H9 (cell line): ENCODE results near the gene GFER. TPM values are rescaled to one million over a fixed set of nuclear protein-coding genes. Genes with fewer than 3 reads are reported as not detected.

Source experiments
- DNase-seq: peaks from one replicate; pipeline ENCODE4 v3.0.0-alpha.2; 2017
- H2AFZ ChIP-seq: one replicate; pipeline ENCODE4 v1.6.1; 2013; ENCODE audit warnings: mild to moderate bottlenecking, low read length, control low read depth, moderate library complexity
- H2AK5ac ChIP-seq: 2 replicates; pipeline ENCODE4 v1.6.1; 2013; ENCODE audit warnings: low read length, control low read depth, mixed read lengths; ENCODE audit not compliant: insufficient read length
- H2BK120ac ChIP-seq: one replicate; pipeline ENCODE4 v1.6.1; 2013; ENCODE audit warnings: low read depth, mild to moderate bottlenecking, low read length, control low read depth, inconsistent platforms; ENCODE audit not compliant: poor library complexity, severe bottlenecking
- H2BK12ac ChIP-seq: 2 replicates; pipeline ENCODE4 v1.6.1; 2013; ENCODE audit warnings: low read length, control low read depth, mixed read lengths, low read depth; ENCODE audit not compliant: insufficient read length
- H2BK15ac ChIP-seq: 2 replicates; pipeline ENCODE4 v1.6.1; 2013; ENCODE audit warnings: low read depth, low read length, control low read depth
- H2BK20ac ChIP-seq: one replicate; pipeline ENCODE4 v1.6.1; 2013; ENCODE audit warnings: low read depth, mild to moderate bottlenecking, low read length, control low read depth, inconsistent platforms; ENCODE audit not compliant: poor library complexity, severe bottlenecking
- H2BK5ac ChIP-seq: 2 replicates; pipeline ENCODE4 v1.6.1; 2013; ENCODE audit warnings: low read length, control low read depth, mixed read lengths; ENCODE audit not compliant: insufficient read length
- H3K14ac ChIP-seq: 2 replicates; pipeline ENCODE4 v1.6.1; 2013; ENCODE audit warnings: low read length, control low read depth; ENCODE audit not compliant: insufficient read depth
- H3K18ac ChIP-seq: 2 replicates; pipeline ENCODE4 v1.6.1; 2013; ENCODE audit warnings: low read depth, mild to moderate bottlenecking, mixed read lengths, low read length, control low read depth; ENCODE audit not compliant: insufficient read length
- H3K23ac ChIP-seq: 2 replicates; pipeline ENCODE4 v1.6.1; 2013; ENCODE audit warnings: low read length, control low read depth, mixed read lengths, low read depth; ENCODE audit not compliant: insufficient read length
- H3K23me2 ChIP-seq: 2 replicates; pipeline ENCODE4 v1.6.1; 2013; ENCODE audit warnings: low read depth, mild to moderate bottlenecking, mixed read lengths, low read length, control low read depth; ENCODE audit not compliant: insufficient read length, poor library complexity, severe bottlenecking
- H3K27ac ChIP-seq: 2 replicates; pipeline ENCODE4 v1.5.1; 2013; ENCODE audit warnings: low read length, control low read depth, mixed read lengths, low read depth; ENCODE audit not compliant: insufficient read length
- H3K27me3 ChIP-seq: 2 replicates; pipeline ENCODE4 v1.6.1; 2013; ENCODE audit warnings: low read length, control low read depth, inconsistent platforms; ENCODE audit not compliant: insufficient read depth
- H3K4ac ChIP-seq: 2 replicates; pipeline ENCODE4 v1.6.1; 2013; ENCODE audit warnings: low read depth, mild to moderate bottlenecking, control low read depth, inconsistent platforms, low read length, moderate library complexity
- H3K4me1 ChIP-seq: 2 replicates; pipeline ENCODE4 v1.6.1; 2013; ENCODE audit warnings: low read length, control low read depth, inconsistent platforms; ENCODE audit not compliant: insufficient read depth
- H3K4me2 ChIP-seq: 2 replicates; pipeline ENCODE4 v1.6.1; 2013; ENCODE audit warnings: low read length, control low read depth, mixed read lengths; ENCODE audit not compliant: insufficient read length, insufficient read depth
- H3K56ac ChIP-seq: 2 replicates; pipeline ENCODE4 v1.6.1; 2013; ENCODE audit warnings: low read depth, mild to moderate bottlenecking, mixed read lengths, low read length, control low read depth; ENCODE audit not compliant: insufficient read length
- H3K79me1 ChIP-seq: 2 replicates; pipeline ENCODE4 v1.6.1; 2013; ENCODE audit warnings: low read depth, mild to moderate bottlenecking, moderate library complexity, low read length, control low read depth, inconsistent platforms; ENCODE audit not compliant: insufficient read depth, poor library complexity, severe bottlenecking
- H3K79me2 ChIP-seq: 2 replicates; pipeline ENCODE4 v1.6.1; 2013; ENCODE audit warnings: low read length, control low read depth, inconsistent platforms; ENCODE audit not compliant: insufficient read depth
- H3K9ac ChIP-seq: 2 replicates; pipeline ENCODE4 v1.6.1; 2013; ENCODE audit warnings: low read length, control low read depth, mixed read lengths; ENCODE audit not compliant: insufficient read length; ENCODE audit errors: extremely low read depth
- H3K9me3 ChIP-seq: one replicate; pipeline ENCODE4 v1.6.1; 2013; ENCODE audit warnings: low read depth, low read length, inconsistent platforms; ENCODE audit not compliant: control insufficient read depth
- H3T11ph ChIP-seq: one replicate; pipeline ENCODE4 v1.6.1; 2013; ENCODE audit warnings: mild to moderate bottlenecking, low read length, control low read depth, inconsistent platforms
- H4K20me1 ChIP-seq: one replicate; pipeline ENCODE4 v1.6.1; 2013; ENCODE audit not compliant: control insufficient read depth, insufficient read length, insufficient read depth
- H4K5ac ChIP-seq: 2 replicates; pipeline ENCODE4 v1.6.1; 2013; ENCODE audit warnings: low read depth, mild to moderate bottlenecking, mixed read lengths, low read length, control low read depth; ENCODE audit not compliant: insufficient read length
- H4K8ac ChIP-seq: replicated peaks from 2 replicates; pipeline ENCODE4 v1.6.1; 2013; ENCODE audit warnings: low read length, control low read depth, mixed read lengths, low read depth; ENCODE audit not compliant: insufficient read length
- H4K91ac ChIP-seq: 2 replicates; pipeline ENCODE4 v1.6.1; 2013; ENCODE audit warnings: low read depth, mild to moderate bottlenecking, moderate library complexity, mixed read lengths, low read length, control low read depth; ENCODE audit not compliant: insufficient read length
- H3K27ac Mint-ChIP-seq, 3 experiments: 2 replicates in 2 of 3; 3 replicates in 1 of 3; pipeline ENCODE4 v1.8.0; 2020 to 2021; ENCODE audit warnings: mixed read lengths in 3 of 3, mild to moderate bottlenecking in 1 of 3, moderate library complexity in 1 of 3
- H3K27me3 Mint-ChIP-seq: 2 replicates; pipeline ENCODE4 v1.8.0; 2021; ENCODE audit warnings: low read depth, mild to moderate bottlenecking, moderate library complexity, mixed read lengths
- H3K36me3 Mint-ChIP-seq, 3 experiments: 2 replicates in 2 of 3; 3 replicates in 1 of 3; pipeline ENCODE4 v1.8.0; 2020 to 2021; ENCODE audit warnings: low read depth in 3 of 3, mixed read lengths in 3 of 3; ENCODE audit not compliant: insufficient read depth in 1 of 3
- H3K4me1 Mint-ChIP-seq, 2 experiments: 2 replicates each; pipeline ENCODE4 v1.8.0; 2020; ENCODE audit warnings: mixed read lengths in 2 of 2
- H3K4me3 Mint-ChIP-seq, 2 experiments: 2 replicates in 1 of 2; 3 replicates in 1 of 2; pipeline ENCODE4 v1.8.0; 2020 to 2021; ENCODE audit warnings: mild to moderate bottlenecking in 2 of 2, mixed read lengths in 2 of 2, moderate library complexity in 1 of 2
- H3K9me3 Mint-ChIP-seq, 2 experiments: 2 replicates in 1 of 2; 3 replicates in 1 of 2; pipeline ENCODE4 v1.8.0; 2020; ENCODE audit warnings: mild to moderate bottlenecking in 2 of 2, mixed read lengths in 2 of 2, moderate library complexity in 1 of 2
- CTCF ChIP-seq: fragments of 200-600 bp; sonication (generic); conservative IDR thresholded peaks from 3 replicates; pipeline ENCODE4 v1.8.0; 2021; ENCODE audit warnings: antibody characterized with exemption, mild to moderate bottlenecking
- WGBS: extraction: QIAGEN DNeasy Blood & Tissue Kit; methylation state at CpG from one replicate; pipeline ENCODE4 v1.1.7; 2013; ENCODE audit warnings: missing lambda C conversion rate, low lambda C conversion rate, mixed read lengths; ENCODE audit not compliant: insufficient read length; ENCODE audit errors: extremely low coverage; 5-methylcytosine and 5-hydroxymethylcytosine counted together
- total RNA-seq: library from RNA; stranded (reverse); gene quantifications from 2 replicates; pipeline ENCODE4 v1.2.1, GENCODE V29; 2021

GFER gene
- total RNA-seq, 1 experiment from 2014 or later: 49.1 TPM

GRCh38 chr16:2019921-2020831 is 36.2 kb downstream of the GFER start:
- H3K23me2 ChIP-seq: peaks cover 13% of the 10 kb centered on the region
- peak overlapping the region in 1 of 3 experiments; percentile 40; a peak in 1 of 7 replicates for H3K27ac Mint-ChIP-seq

More at GRCh38 chr16:2019921-2020831, 36.2 kb downstream of the GFER start:
- H2BK5ac ChIP-seq: no peak overlapping the region
- H3K79me1 ChIP-seq: no peaks in the 10 kb centered on the region
- H2BK120ac ChIP-seq: no peak overlapping the region
- no peak overlapping the region for H3K27ac ChIP-seq
- Mint-ChIP-seq H3K36me3 (peaks cover 0 to 2% (median 0%) of the 10 kb centered on the region in 3 experiments; a peak in 1 of 7 replicates), H3K4me3 (peak overlapping the region; percentile 51 to 83), H3K4me1 (peaks cover 10 to 12% of the 10 kb centered on the region in 2 experiments), H3K27me3 (peaks cover 81% of the 10 kb centered on the region), H3K9me3 (peaks cover 0 to 6% of the 10 kb centered on the region in 2 experiments; a peak in 3 of 5 replicates)
- DNase-seq: no peak
- H4K8ac ChIP-seq: no peak overlapping the region
- no CpG with 5 or more reads among the region's 96 CpGs for WGBS
- no peak overlapping the region for H4K5ac ChIP-seq
- H2AFZ ChIP-seq: no peak overlapping the region
- no peak overlapping the region for H2BK20ac ChIP-seq
- no peak overlapping the region for H2BK15ac ChIP-seq
- no peaks in the 10 kb centered on the region for H3K9me3 ChIP-seq
- no peak overlapping the region for H3T11ph ChIP-seq
- H3K4me2 ChIP-seq: peak overlapping the region; percentile 35
- no peak overlapping the region for H4K91ac ChIP-seq
- H3K9ac ChIP-seq: no peak overlapping the region
- H3K4me1 ChIP-seq: no peaks in the 10 kb centered on the region; the same call in 1 of the 2 replicates
- H3K14ac ChIP-seq: no peak overlapping the region
- no peak; the same call in 2 of the 3 replicates for TF ChIP-seq CTCF
- no peak overlapping the region for H3K56ac ChIP-seq
- no peak overlapping the region for H2BK12ac ChIP-seq
- no peak overlapping the region for H3K23ac ChIP-seq
- H3K18ac ChIP-seq: no peak overlapping the region
- no peaks in the 10 kb centered on the region for H3K79me2 ChIP-seq
- H4K20me1 ChIP-seq: no peaks in the 10 kb centered on the region
- H2AK5ac ChIP-seq: no peak overlapping the region
- no peak overlapping the region for H3K4ac ChIP-seq
- peaks cover 13% of the 10 kb centered on the region; the same call in 1 of the 2 replicates for H3K27me3 ChIP-seq
